Epithelial cell of proximal tubule (primary cell): Measurements from ENCODE around the gene ZNF710. TPM values are rescaled to one million over a fixed set of nuclear protein-coding genes. Genes with fewer than 3 reads are reported as not detected.

Experiments used
- DNase-seq: peaks from one replicate; pipeline ENCODE4 v3.0.0-alpha.2; 2011; ENCODE audit warnings: low read depth
- H3K4me3 ChIP-seq: 2 replicates; pipeline ENCODE4 v1.5.1; 2011; ENCODE audit warnings: low read depth, mild to moderate bottlenecking, low read length
- CTCF ChIP-seq: conservative IDR thresholded peaks from 2 replicates; pipeline ENCODE4 v1.5.1; 2012; ENCODE audit warnings: low read depth, mild to moderate bottlenecking, low read length
- total RNA-seq: library from RNA; depleted of rRNA; stranded (reverse); fragments of >200 nt; gene quantifications from 2 replicates; pipeline ENCODE4 v1.2.3, GENCODE V29; 2015

Gene ZNF710
- total RNA-seq, 1 donor from 2014 or later: 11.4 TPM

- no peak for TF ChIP-seq CTCF
- DNase-seq: no peak
- H3K4me3 ChIP-seq: no peak overlapping the region
Measured at GRCh38 chr15:90038632-90039095, 37.5 kb downstream of the ZNF710 start.

GRCh38 chr15:90039996-90040395 is 38.9 kb downstream of the ZNF710 start:
- DNase-seq: no peak
- no peak overlapping the region for H3K4me3 ChIP-seq
- no peak for TF ChIP-seq CTCF

GRCh38 chr15:90040618-90041017 is 39.5 kb downstream of the ZNF710 start:
- TF ChIP-seq CTCF: no peak
- H3K4me3 ChIP-seq: no peak overlapping the region
- no peak for DNase-seq

GRCh38 chr15:90042356-90042755 is 41.2 kb downstream of the ZNF710 start:
- H3K4me3 ChIP-seq: no peak overlapping the region
- TF ChIP-seq CTCF: no peak
- no peak for DNase-seq

GRCh38 chr15:90042766-90043529 is 41.8 kb downstream of the ZNF710 start:
- DNase-seq: no peak
- no peak overlapping the region for H3K4me3 ChIP-seq
- no peak for TF ChIP-seq CTCF

GRCh38 chr15:90043530-90044010 is 42.4 kb downstream of the ZNF710 start:
- DNase-seq: no peak
- TF ChIP-seq CTCF: no peak
- H3K4me3 ChIP-seq: no peak overlapping the region

GRCh38 chr15:90044191-90044590 is 43.1 kb downstream of the ZNF710 start:
- TF ChIP-seq CTCF: no peak
- no peak for DNase-seq
- H3K4me3 ChIP-seq: no peak overlapping the region
